Choroid plexus epithelial cell (primary cell): ENCODE results near the gene IPPK.
A peak's percentile ranks its signal among the peaks of the same experiment; 100 is the strongest.

Experiments
- DNase-seq: peaks from one replicate; pipeline ENCODE4 v3.0.0-alpha.2; 2010; ENCODE audit warnings: low read depth
- H3K4me3 ChIP-seq: 2 replicates; pipeline ENCODE4 v1.5.1; 2011; ENCODE audit warnings: low read depth, mild to moderate bottlenecking, control low read depth, low read length, moderate library complexity
- CTCF ChIP-seq: conservative IDR thresholded peaks from 2 replicates; pipeline ENCODE4 v1.5.1; 2011; ENCODE audit warnings: low read depth, mild to moderate bottlenecking, control low read depth, inconsistent platforms, low read length, moderate library complexity

The IPPK gene

GRCh38 chr9:92617195-92617813 lies 52.6 kb downstream of the IPPK start:
- no peak for DNase-seq
- no peak for TF ChIP-seq CTCF
- H3K4me3 ChIP-seq: no peak overlapping the region

- TF ChIP-seq CTCF: no peak
- no peak overlapping the region for H3K4me3 ChIP-seq
- peak; percentile 48 for DNase-seq
These were observed 53.2 kb downstream of the IPPK start for GRCh38 chr9:92616655-92617111.

- H3K4me3 ChIP-seq: no peak overlapping the region
- DNase-seq: no peak
- TF ChIP-seq CTCF: no peak
These were observed 53.7 kb downstream of the IPPK start for GRCh38 chr9:92616199-92616641.

- no peak for DNase-seq
- no peak overlapping the region for H3K4me3 ChIP-seq
- TF ChIP-seq CTCF: no peak
These were observed 54.1 kb downstream of the IPPK start for GRCh38 chr9:92615790-92616189.

GRCh38 chr9:92614763-92615461 lies 55.0 kb downstream of the IPPK start:
- no peak for TF ChIP-seq CTCF
- no peak overlapping the region for H3K4me3 ChIP-seq
- no peak for DNase-seq

GRCh38 chr9:92614123-92614510 lies 55.8 kb downstream of the IPPK start:
- DNase-seq: no peak
- no peak for TF ChIP-seq CTCF

More at GRCh38 chr9:92614123-92614510, 55.8 kb downstream of the IPPK start:
- no peak overlapping the region for H3K4me3 ChIP-seq
